ENCODE data around the gene CD19. TPM values are rescaled to one million over a fixed set of nuclear protein-coding genes. Genes with fewer than 3 reads are reported as not detected.
A peak's percentile ranks its signal among the peaks of the same experiment; 100 is the strongest.

CD19 gene
- not detected for total RNA-seq (2021; ENCODE audit: unreplicated experiment)
- not detected for polyA plus RNA-seq (2012; ENCODE audit: insufficient read length)
- percentile 14 among the genes with signal in this experiment for Bru-seq, nascent RNA
- percentile 9 among the genes with signal in this experiment for BruChase-seq, experiment 1, labeled RNA remaining after a 2-hour chase
- BruChase-seq, experiment 2, labeled RNA remaining after a 6-hour chase, result percentile 25 among the genes with signal in this experiment
- long read RNA-seq, result 0 reads

DNA sequence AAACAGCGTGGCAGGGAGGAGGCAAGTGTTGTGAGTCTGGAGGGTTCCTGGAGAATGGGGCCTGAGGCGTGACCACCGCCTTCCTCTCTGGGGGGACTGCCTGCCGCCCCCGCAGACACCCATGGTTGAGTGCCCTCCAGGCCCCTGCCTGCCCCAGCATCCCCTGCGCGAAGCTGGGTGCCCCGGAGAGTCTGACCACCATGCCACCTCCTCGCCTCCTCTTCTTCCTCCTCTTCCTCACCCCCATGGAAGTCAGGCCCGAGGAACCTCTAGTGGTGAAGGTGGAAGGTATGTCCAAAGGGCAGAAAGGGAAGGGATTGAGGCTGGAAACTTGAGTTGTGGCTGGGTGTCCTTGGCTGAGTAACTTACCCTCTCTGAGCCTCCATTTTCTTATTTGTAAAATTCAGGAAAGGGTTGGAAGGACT, at the start of gene CD19:
CD19 (plus strand) TSS at position 171 of the 425 bp plus-strand sequence; CDS start at position 201, 30 bp downstream.
- intact Hi-C loops (cut with micrococcal nuclease; ENCODE audit: unreplicated experiment) (no loop called here), in situ Hi-C loops (cut with HindIII; ENCODE audit: low pct_unique_long_range_greater_than_20kb, low sequenced_read_pairs) (no loop called here)
- DNase-seq (ENCODE audit: low read depth, low spot score) (no peak), ATAC-seq (no peak)
- no TSS peak for BruUV-seq (replicated peaks)
- Histone ChIP-seq H3K27ac (ENCODE audit: low read length) (no peak within 1 kb of the TSS), H3K27me3 (ENCODE audit: control insufficient read depth, insufficient read depth, low read length) (no peaks in the 10 kb centered on the region), H3K36me3 (ENCODE audit: control insufficient read depth, insufficient read depth, low read length) (no peaks in the 10 kb centered on the region), H3K4me3 (ENCODE audit: low read depth in 2 of 2, low read length in 2 of 2) (no peak within 1 kb of the TSS), H3K9me3 (ENCODE audit: control insufficient read depth, insufficient read depth, low read depth, low read length) (no peaks in the 10 kb centered on the region), H3K4me1 (ENCODE audit: control insufficient read depth, insufficient read depth, low read length) (no peaks in the 10 kb centered on the region)
- POLR2A ChIA-PET, result no interaction called here
- CTCF ChIA-PET, result no interaction called here
- TF ChIP-seq SIN3A (IDR thresholded peaks at IDR 0.05; ENCODE audit: borderline replicate concordance, insufficient read depth, low read depth, low read length) (no peak), TCF7L2 (IDR thresholded peaks at IDR 0.05; ENCODE audit: low read depth, low read length) (no peak), CTCF (IDR thresholded peaks at IDR 0.05) (no peak), POLR2AphosphoS5 (IDR thresholded peaks at IDR 0.05; ENCODE audit: low read depth, low read length) (no peak)
- TF ChIP-seq, protein P1, sequence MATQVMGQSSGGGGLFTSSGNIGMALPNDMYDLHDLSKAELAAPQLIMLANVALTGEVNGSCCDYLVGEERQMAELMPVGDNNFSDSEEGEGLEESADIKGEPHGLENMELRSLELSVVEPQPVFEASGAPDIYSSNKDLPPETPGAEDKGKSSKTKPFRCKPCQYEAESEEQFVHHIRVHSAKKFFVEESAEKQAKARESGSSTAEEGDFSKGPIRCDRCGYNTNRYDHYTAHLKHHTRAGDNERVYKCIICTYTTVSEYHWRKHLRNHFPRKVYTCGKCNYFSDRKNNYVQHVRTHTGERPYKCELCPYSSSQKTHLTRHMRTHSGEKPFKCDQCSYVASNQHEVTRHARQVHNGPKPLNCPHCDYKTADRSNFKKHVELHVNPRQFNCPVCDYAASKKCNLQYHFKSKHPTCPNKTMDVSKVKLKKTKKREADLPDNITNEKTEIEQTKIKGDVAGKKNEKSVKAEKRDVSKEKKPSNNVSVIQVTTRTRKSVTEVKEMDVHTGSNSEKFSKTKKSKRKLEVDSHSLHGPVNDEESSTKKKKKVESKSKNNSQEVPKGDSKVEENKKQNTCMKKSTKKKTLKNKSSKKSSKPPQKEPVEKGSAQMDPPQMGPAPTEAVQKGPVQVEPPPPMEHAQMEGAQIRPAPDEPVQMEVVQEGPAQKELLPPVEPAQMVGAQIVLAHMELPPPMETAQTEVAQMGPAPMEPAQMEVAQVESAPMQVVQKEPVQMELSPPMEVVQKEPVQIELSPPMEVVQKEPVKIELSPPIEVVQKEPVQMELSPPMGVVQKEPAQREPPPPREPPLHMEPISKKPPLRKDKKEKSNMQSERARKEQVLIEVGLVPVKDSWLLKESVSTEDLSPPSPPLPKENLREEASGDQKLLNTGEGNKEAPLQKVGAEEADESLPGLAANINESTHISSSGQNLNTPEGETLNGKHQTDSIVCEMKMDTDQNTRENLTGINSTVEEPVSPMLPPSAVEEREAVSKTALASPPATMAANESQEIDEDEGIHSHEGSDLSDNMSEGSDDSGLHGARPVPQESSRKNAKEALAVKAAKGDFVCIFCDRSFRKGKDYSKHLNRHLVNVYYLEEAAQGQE (IDR thresholded peaks at IDR 0.05; ENCODE audit: insufficient read depth in 1 of 2, low read depth in 2 of 2, low read length in 1 of 2), result no peak

GRCh38 chr16:28882551-28883160, 49.1 kb upstream of the CD19 start:
- intact Hi-C loops (cut with micrococcal nuclease; ENCODE audit: unreplicated experiment) (no loop called here), in situ Hi-C loops (cut with HindIII; ENCODE audit: low pct_unique_long_range_greater_than_20kb, low sequenced_read_pairs) (no loop called here)
- TF ChIP-seq POLR2AphosphoS5 (IDR thresholded peaks at IDR 0.05; ENCODE audit: low read depth, low read length) (no peak), SIN3A (IDR thresholded peaks at IDR 0.05; ENCODE audit: borderline replicate concordance, insufficient read depth, low read depth, low read length) (no peak)
- TF ChIP-seq, protein P1 (IDR thresholded peaks at IDR 0.05; ENCODE audit: insufficient read depth in 1 of 2, low read depth in 2 of 2, low read length in 1 of 2), result no peak
- CTCF ChIA-PET, result no interaction called here
- Histone ChIP-seq H3K9me3 (ENCODE audit: control insufficient read depth, insufficient read depth, low read depth, low read length) (no peaks in the 10 kb centered on the region), H3K4me1 (ENCODE audit: control insufficient read depth, insufficient read depth, low read length) (peaks cover 8% of the 10 kb centered on the region; the same call in 1 of the 2 replicates), H3K36me3 (ENCODE audit: control insufficient read depth, insufficient read depth, low read length) (no peaks in the 10 kb centered on the region; the same call in 1 of the 2 replicates), H3K27ac (ENCODE audit: low read length) (no peak overlapping the region), H3K4me3 (ENCODE audit: low read depth in 2 of 2, low read length in 2 of 2) (no peak overlapping the region), H3K27me3 (ENCODE audit: control insufficient read depth, insufficient read depth, low read length) (no peaks in the 10 kb centered on the region)
- no TSS peak for BruUV-seq (replicated peaks)
- DNase-seq (ENCODE audit: low read depth, low spot score) (no peak), ATAC-seq (no peak)
- POLR2A ChIA-PET, result no interaction called here
